Stimulated activated naive CD8-positive, alpha-beta T cell treated with anti-CD3 and anti-CD28 coated beads, Interleukin-15, Interleukin-2, amounts not matched to agents 100 ng/mL and 50 ng/mL, for 24 hours (primary cell): ENCODE results near the gene PLSCR1.
"Not testable (repeated sequence)": the region's sequence is repeated elsewhere in the genome, so short reads cannot be mapped to it uniquely, and the experiment has no call there.

Source experiments
- H3K27ac Mint-ChIP-seq: one replicate; pipeline ENCODE4 v1.8.0; 2021; ENCODE audit warnings: mild to moderate bottlenecking, mixed read lengths
- H3K27me3 Mint-ChIP-seq: one replicate; pipeline ENCODE4 v1.8.0; 2021; ENCODE audit warnings: mixed read lengths
- H3K36me3 Mint-ChIP-seq: one replicate; pipeline ENCODE4 v1.8.0; 2021; ENCODE audit warnings: low read depth, mixed read lengths
- H3K4me1 Mint-ChIP-seq: one replicate; pipeline ENCODE4 v1.8.0; 2021; ENCODE audit warnings: low read depth, mixed read lengths
- H3K4me3 Mint-ChIP-seq: one replicate; pipeline ENCODE4 v1.8.0; 2021; ENCODE audit warnings: mild to moderate bottlenecking, mixed read lengths
- H3K9me3 Mint-ChIP-seq: one replicate; pipeline ENCODE4 v1.8.0; 2021; ENCODE audit warnings: mixed read lengths

The PLSCR1 gene

GRCh38 chr3:146493221-146493620 is 51.2 kb downstream of the PLSCR1 start:
- H3K4me1 Mint-ChIP-seq, result peaks cover 13% of the 10 kb centered on the region
- H3K4me3 Mint-ChIP-seq, result no peak overlapping the region
- H3K36me3 Mint-ChIP-seq, result no peaks in the 10 kb centered on the region
- H3K27me3 Mint-ChIP-seq, result no peaks in the 10 kb centered on the region
- H3K9me3 Mint-ChIP-seq, result peaks cover 43% of the 10 kb centered on the region
- no peak overlapping the region for H3K27ac Mint-ChIP-seq

- Mint-ChIP-seq H3K27ac (no peak overlapping the region), H3K4me3 (no peak overlapping the region), H3K9me3 (peaks cover 35% of the 10 kb centered on the region), H3K4me1 (peaks cover 2% of the 10 kb centered on the region), H3K36me3 (no peaks in the 10 kb centered on the region), H3K27me3 (peaks cover 8% of the 10 kb centered on the region)
These were observed 53.1 kb downstream of the PLSCR1 start for GRCh38 chr3:146491303-146491702.

GRCh38 chr3:146485297-146485696 is 59.1 kb downstream of the PLSCR1 start:
- Mint-ChIP-seq H3K27ac (no peak overlapping the region), H3K9me3 (peaks cover 21% of the 10 kb centered on the region)

GRCh38 chr3:146476094-146476740 is 68.2 kb downstream of the PLSCR1 start:
- Mint-ChIP-seq H3K27ac (no peak overlapping the region), H3K4me3 (no peak overlapping the region), H3K4me1 (no peaks in the 10 kb centered on the region), H3K27me3 (peaks cover 9% of the 10 kb centered on the region), H3K9me3 (peaks cover 7% of the 10 kb centered on the region), H3K36me3 (no peaks in the 10 kb centered on the region)

More at GRCh38 chr3:146485297-146485696, 59.1 kb downstream of the PLSCR1 start:
- Mint-ChIP-seq H3K36me3 (peaks cover 5% of the 10 kb centered on the region), H3K4me3 (no peak overlapping the region), H3K4me1 (no peaks in the 10 kb centered on the region), H3K27me3 (peaks cover 21% of the 10 kb centered on the region)

- not testable (repeated sequence) for H3K9me3 Mint-ChIP-seq, H3K4me3 Mint-ChIP-seq, H3K36me3 Mint-ChIP-seq, H3K27ac Mint-ChIP-seq, H3K4me1 Mint-ChIP-seq, H3K27me3 Mint-ChIP-seq
These were observed 69.4 kb downstream of the PLSCR1 start for GRCh38 chr3:146474976-146475375.

- H3K4me1 Mint-ChIP-seq, result no peaks in the 10 kb centered on the region
- H3K36me3 Mint-ChIP-seq, result no peaks in the 10 kb centered on the region
- H3K27me3 Mint-ChIP-seq, result no peaks in the 10 kb centered on the region
- no peak overlapping the region for H3K4me3 Mint-ChIP-seq
- no peaks in the 10 kb centered on the region for H3K9me3 Mint-ChIP-seq
- no peak overlapping the region for H3K27ac Mint-ChIP-seq
These were observed 70.7 kb downstream of the PLSCR1 start for GRCh38 chr3:146473726-146474125.

GRCh38 chr3:146472611-146473010 is 71.8 kb downstream of the PLSCR1 start:
- Mint-ChIP-seq H3K27ac (no peak overlapping the region), H3K4me3 (no peak overlapping the region), H3K4me1 (no peaks in the 10 kb centered on the region), H3K36me3 (no peaks in the 10 kb centered on the region), H3K9me3 (no peaks in the 10 kb centered on the region), H3K27me3 (no peaks in the 10 kb centered on the region)

GRCh38 chr3:146471012-146471411 is 73.4 kb downstream of the PLSCR1 start:
- Mint-ChIP-seq H3K27me3 (no peaks in the 10 kb centered on the region), H3K4me1 (no peaks in the 10 kb centered on the region), H3K9me3 (no peaks in the 10 kb centered on the region), H3K27ac (no peak overlapping the region), H3K4me3 (no peak overlapping the region), H3K36me3 (no peaks in the 10 kb centered on the region)

GRCh38 chr3:146470425-146470990 is 73.9 kb downstream of the PLSCR1 start:
- H3K9me3 Mint-ChIP-seq, result no peaks in the 10 kb centered on the region
- H3K4me3 Mint-ChIP-seq, result peak overlapping the region; percentile 71
- no peaks in the 10 kb centered on the region for H3K4me1 Mint-ChIP-seq
- H3K27ac Mint-ChIP-seq, result no peak overlapping the region
- no peaks in the 10 kb centered on the region for H3K36me3 Mint-ChIP-seq
- no peaks in the 10 kb centered on the region for H3K27me3 Mint-ChIP-seq

GRCh38 chr3:146469150-146470017 is 75.0 kb downstream of the PLSCR1 start, which contains the start of gene PLSCR2:
TSS of gene PLSCR2 (minus strand) at chr3:146469561. CDS start at chr3:146459904, 9,657 bp downstream.
- Mint-ChIP-seq H3K4me3 (peak within 1 kb of the TSS; percentile 71), H3K36me3 (no peaks in the 10 kb centered on the region), H3K27me3 (no peaks in the 10 kb centered on the region), H3K9me3 (no peaks in the 10 kb centered on the region), H3K27ac (peak within 1 kb of the TSS; percentile 67), H3K4me1 (no peaks in the 10 kb centered on the region)

- no peak overlapping the region for H3K27ac Mint-ChIP-seq
- no peaks in the 10 kb centered on the region for H3K27me3 Mint-ChIP-seq
- no peak overlapping the region for H3K4me3 Mint-ChIP-seq
- H3K4me1 Mint-ChIP-seq, result peaks cover 7% of the 10 kb centered on the region
- H3K9me3 Mint-ChIP-seq, result no peaks in the 10 kb centered on the region
- no peaks in the 10 kb centered on the region for H3K36me3 Mint-ChIP-seq
These were observed 75.7 kb downstream of the PLSCR1 start for GRCh38 chr3:146468671-146469149.

GRCh38 chr3:146468234-146468633 is 76.2 kb downstream of the PLSCR1 start:
- Mint-ChIP-seq H3K36me3 (no peaks in the 10 kb centered on the region), H3K27ac (no peak overlapping the region), H3K4me1 (peaks cover 7% of the 10 kb centered on the region), H3K27me3 (no peaks in the 10 kb centered on the region), H3K4me3 (no peak overlapping the region), H3K9me3 (no peaks in the 10 kb centered on the region)

- Mint-ChIP-seq H3K9me3 (no peaks in the 10 kb centered on the region), H3K36me3 (no peaks in the 10 kb centered on the region), H3K27ac (no peak overlapping the region), H3K4me1 (peaks cover 7% of the 10 kb centered on the region), H3K4me3 (no peak overlapping the region), H3K27me3 (no peaks in the 10 kb centered on the region)
These were observed 77.8 kb downstream of the PLSCR1 start for GRCh38 chr3:146466604-146467003.

GRCh38 chr3:146465693-146466465 is 78.5 kb downstream of the PLSCR1 start:
- peaks cover 7% of the 10 kb centered on the region for H3K4me1 Mint-ChIP-seq
- H3K4me3 Mint-ChIP-seq, result no peak overlapping the region
- no peak overlapping the region for H3K27ac Mint-ChIP-seq
- H3K27me3 Mint-ChIP-seq, result no peaks in the 10 kb centered on the region
- H3K36me3 Mint-ChIP-seq, result no peaks in the 10 kb centered on the region
- no peaks in the 10 kb centered on the region for H3K9me3 Mint-ChIP-seq
